Heart left ventricle (tissue), 16 donors: ENCODE measurements around the gene SNHG17. TPM values are rescaled to one million over a fixed set of nuclear protein-coding genes. Genes with fewer than 3 reads are reported as not detected.

ENCODE experiments used
- ATAC-seq, 4 donors: fragments of 200-7000 bp; cut with Tn5 transposase; one replicate each; pipeline ENCODE4 v1.9.1; 2020 to 2022; ENCODE audit warnings: moderate library complexity in 4 of 4, mild to moderate bottlenecking in 3 of 4, moderate number of reproducible peaks in 1 of 4
- DNase-seq, 5 donors: peaks; one replicate each; pipeline ENCODE4 v3.0.0-alpha.2; 2020
- H3K27ac ChIP-seq, 12 donors: fragments of 200-600 bp; sonication (generic) in 4 of 12; one replicate each; pipeline versions ENCODE4 v1.5.0 to v1.8.0; 2016 to 2022; ENCODE audit warnings: mild to moderate bottlenecking in 2 of 12
- H3K27me3 ChIP-seq, 9 donors: fragments of 200-600 bp; sonication (generic) in 2 of 9; one replicate each; pipeline versions ENCODE4 v1.5.1 to v1.8.0; 2016 to 2022; ENCODE audit warnings: mild to moderate bottlenecking in 3 of 9
- H3K36me3 ChIP-seq, 9 donors: fragments of 200-600 bp; sonication (generic) in 2 of 9; one replicate each; pipeline versions ENCODE4 v1.5.0 to v1.8.0; 2018 to 2022; ENCODE audit warnings: mild to moderate bottlenecking in 2 of 9
- H3K4me1 ChIP-seq, 12 donors: fragments of 200-600 bp; sonication (generic) in 4 of 12; one replicate each; pipeline versions ENCODE4 v1.5.0 to v1.8.0; 2016 to 2022; ENCODE audit warnings: mild to moderate bottlenecking in 3 of 12
- H3K4me3 ChIP-seq, 12 donors: fragments of 200-600 bp; sonication (generic) in 4 of 12; one replicate each; pipeline versions ENCODE4 v1.5.0 to v1.8.0; 2017 to 2022; ENCODE audit warnings: mild to moderate bottlenecking in 9 of 12, moderate library complexity in 4 of 12
- H3K9me3 ChIP-seq, 12 donors: fragments of 200-600 bp; sonication (generic) in 4 of 12; one replicate each; pipeline versions ENCODE4 v1.5.0 to v1.8.0; 2016 to 2022; ENCODE audit warnings: mild to moderate bottlenecking in 1 of 12
- CTCF ChIP-seq, 12 donors: fragments of 200-600 bp; sonication (generic) in 4 of 12; IDR thresholded peaks; one replicate each; pipeline versions ENCODE4 v1.5.0 to v1.8.0; 2018 to 2022; ENCODE audit warnings: antibody characterized with exemption in 12 of 12, mild to moderate bottlenecking in 5 of 12
- POLR2A ChIP-seq, 2 donors: fragments of 450-650 bp; IDR thresholded peaks; one replicate each; pipeline ENCODE4 v1.6.1; 2017; ENCODE audit warnings: antibody characterized with exemption in 2 of 2, mild to moderate bottlenecking in 2 of 2, moderate library complexity in 2 of 2
- WGBS, 4 donors: extraction: QIAGEN DNeasy Blood & Tissue Kit in 2 of 4; methylation state at CpG; one replicate each; pipeline versions ENCODE4 v1.1.5 to v1.1.7; 2013 to 2018; 5-methylcytosine and 5-hydroxymethylcytosine counted together
- intact Hi-C, 10 donors: fragments of 100-400 bp; cut with DNase I; formaldehyde crosslinking; loops; one replicate each; pipeline versions ENCODE4 v1.11.1 to v1.14.2; 2022
- long read RNA-seq, 3 donors: library from polyadenylated mRNA; unstranded; transcript quantifications; one replicate each; pipeline ENCODE4 v2.0.0, GENCODE V29; 2020 to 2021
- polyA plus RNA-seq, 2 donors: library from polyadenylated mRNA; stranded (reverse); fragments of 200-250 nt; gene quantifications; one replicate each; pipeline ENCODE4 v1.2.3, GENCODE V29; 2013
- total RNA-seq, 9 donors: library from RNA; depleted of rRNA in 2 of 9; stranded (reverse); fragments of >200 nt in 2 of 9; fragmentation: NEBNext Ultra II Directional in 3 of 9; extraction: Animal tissue kit (Norgen Biotek cat#: 25700) in 3 of 9; gene quantifications; one replicate each; pipeline versions ENCODE4 v1.1.0 to v1.2.4, GENCODE V29; 2016 to 2023
- donor health status: ischemic (EF 13 %, LVEDD 7.1; RV severe dilation, severe dysfunction).
- donor health status: healthy with polysubstance abuse.
- donor health status: DM: no; HTN: yes; CAD: no.
- donor health status: DM: no; HTN: no; CAD: no.
- donor health status: ischemic (EF 25% LVEDD 6.9; RV normal size, moderate dysfunction).
- donor health status: ischemic (EF 25% LVEDD 5.7; RV mildly dilated, moderate dysfunction).
- donor health status: healthy.
- donor health status: DM: yes; HTN: yes; CAD: no.
- donor health status: ischemic (EF 35%, LVEDD 5.7; RV mildly dilated, moderate dysfunction).
- donor health status: nonischemic (EF 11% LVEDD 7.7; RV severe dilation, severe dysfunction).
- donor health status: DM: yes; HTN: yes; CAD: no.
- donor health status: PGD.
- donor health status: ischemic (EF 29% LVEDD 5.4; RV normal size, mild dysfunction).
- donor health status: nonischemic (EF 23%, LVEDD 6.1; RV moderate dilation, normal function).

The SNHG17 gene
- 10 to 100 TPM in 2 of 9 donors, 1 to 10 TPM in 7; 2.9 to 20.2 (median 5.4) TPM for total RNA-seq
- polyA plus RNA-seq: 10 to 100 TPM in 1 of 2 donors, 1 to 10 TPM in 1; 8.2 to 11.1 TPM
- long read RNA-seq, donor 1, partial matches to known transcripts: 1 of 3 reads
- long read RNA-seq, donor 1, other reads (novel, unspliced or antisense): 2 of 3 reads
- long read RNA-seq, donor 2, partial matches to known transcripts: 2 of 12 reads
- long read RNA-seq, donor 2, other reads (novel, unspliced or antisense): 10 of 12 reads
- long read RNA-seq, donor 3, partial matches to known transcripts: 0 of 2 reads
- long read RNA-seq, donor 3, other reads (novel, unspliced or antisense): 2 of 2 reads

DNA sequence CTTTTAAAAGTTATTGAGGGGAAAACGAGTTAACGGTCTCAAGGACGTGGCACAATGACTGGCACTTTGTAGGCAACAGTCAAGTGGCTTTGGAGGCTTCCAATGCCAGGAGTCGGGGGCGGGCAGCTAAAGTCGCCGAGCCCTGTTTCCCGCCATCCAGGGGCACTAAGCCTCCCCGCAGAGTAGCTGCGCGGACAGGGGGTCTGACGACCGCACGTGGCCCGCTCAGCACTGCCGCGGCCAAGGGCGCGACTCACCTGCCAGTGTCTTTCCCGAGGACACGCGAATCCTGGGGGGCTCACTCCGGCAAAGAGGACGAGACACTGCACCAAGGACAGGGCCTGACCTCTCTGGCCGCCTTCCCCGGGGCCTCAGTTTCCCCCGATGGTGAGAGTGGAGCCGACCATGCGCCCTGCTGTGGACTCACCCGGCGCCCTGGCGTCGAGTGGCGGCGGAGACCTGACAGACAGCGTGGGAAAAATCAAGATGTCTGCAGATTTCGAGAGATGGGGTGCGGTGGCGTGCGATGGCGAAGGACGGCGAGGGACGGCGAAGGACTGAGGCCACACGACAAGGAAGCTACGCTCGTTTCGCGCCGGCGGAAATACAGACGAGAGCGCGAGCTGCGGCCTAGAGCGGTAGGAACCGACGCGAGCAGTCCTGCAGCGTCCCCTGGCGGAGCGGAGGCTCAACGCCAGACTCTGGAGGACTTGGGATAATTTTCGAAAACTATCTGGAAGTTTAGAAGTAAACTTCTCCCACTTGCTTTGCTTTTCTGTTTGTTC lies at the start of gene SNHG17:
TSS of gene SNHG17 (minus strand) at position 559 of the 785 bp plus-strand sequence.
- intact Hi-C loops: loop anchor here in 5 of 10 donors (1.0 to 5.0 kb wide), 5 partner anchors 11 to 42 kb away; partner anchors contain the start of gene RALGAPB (in 3 of the 5)
- H3K4me1 ChIP-seq: peaks cover 0 to 25% (median 10%) of the 10 kb centered on the region in 12 donors

GRCh38 chr20:38479596-38479995 lies 44.5 kb upstream of the SNHG17 start:
- ATAC-seq (no peak), DNase-seq (no peak)
- TF ChIP-seq CTCF (IDR thresholded peaks at IDR 0.05): no peak
- no peak for TF ChIP-seq POLR2A (IDR thresholded peaks at IDR 0.05)
- H3K9me3 ChIP-seq: no peaks in the 10 kb centered on the region
- H3K4me3 ChIP-seq: no peak overlapping the region
- intact Hi-C loops: loop anchor here in 1 of 10 donors (5.0 kb wide), 1 partner anchor 42 kb away; the partner anchor contains the start of gene SNHG17
- no peak overlapping the region for H3K27ac ChIP-seq
- peaks cover 0 to 21% (median 6%) of the 10 kb centered on the region in 12 donors for H3K4me1 ChIP-seq
- WGBS, 4 donors: 87 to 95% (median 95%) methylated on average over 2 of the region's 2 CpGs
- H3K27me3 ChIP-seq: no peaks in the 10 kb centered on the region
- H3K36me3 ChIP-seq: peaks cover 0 to 18% (median 6%) of the 10 kb centered on the region in 9 donors

More for the DNA sequence above, at the start of gene SNHG17:
- Histone ChIP-seq H3K27me3 (no peaks in the 10 kb centered on the region), H3K4me3 (peak within 1 kb of the TSS; percentile 61 to 93 (median 78)), H3K36me3 (peaks cover 3 to 43% (median 39%) of the 10 kb centered on the region in 9 donors), H3K27ac (peak within 1 kb of the TSS; percentile 49 to 89 (median 80)), H3K9me3 (peaks cover 0 to 8% (median 0%) of the 10 kb centered on the region in 12 donors)
- TF ChIP-seq POLR2A (IDR thresholded peaks at IDR 0.05) (peak in 1 of 2 donors; percentile 71), CTCF (IDR thresholded peaks at IDR 0.05) (peak; percentile 99 to 100 (median 100))
- DNase-seq (peak; percentile 88 to 94 (median 91)), ATAC-seq (peak; percentile 65 to 90 (median 85))
- 3 to 9% (median 5%) methylated on average over 40 to 65 of the region's 65 CpGs for WGBS, 4 donors

DNA sequence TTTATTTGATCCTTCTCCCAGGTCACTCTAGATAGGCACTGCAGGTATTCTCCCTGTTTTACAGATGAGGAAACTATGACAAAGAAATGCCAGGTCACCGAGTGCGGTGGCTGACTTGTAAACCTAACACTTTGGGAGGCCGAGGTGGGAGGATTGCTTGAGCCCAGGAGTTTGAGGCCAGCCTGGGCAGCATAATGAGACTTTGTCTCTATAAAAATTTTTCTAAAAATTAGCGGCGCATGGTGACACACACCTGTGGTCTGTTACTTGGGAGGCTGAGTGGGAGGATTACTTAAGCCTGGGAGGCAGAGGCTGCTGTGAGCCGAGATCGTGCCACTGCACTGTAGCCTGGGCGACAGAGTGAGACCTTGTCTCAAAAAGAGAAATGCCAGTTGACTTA lies 42.6 kb upstream of the SNHG17 start:
- H3K27ac ChIP-seq: no peak overlapping the region
- H3K4me1 ChIP-seq: peaks cover 0 to 35% (median 20%) of the 10 kb centered on the region in 12 donors
- TF ChIP-seq CTCF (IDR thresholded peaks at IDR 0.05) (no peak), POLR2A (IDR thresholded peaks at IDR 0.05) (no peak)
- WGBS, 4 donors: 96 to 99% (median 98%) methylated on average over 8 of the region's 8 CpGs
- no peak for ATAC-seq
- H3K4me3 ChIP-seq: no peak overlapping the region
- H3K36me3 ChIP-seq: peaks cover 0 to 12% (median 6%) of the 10 kb centered on the region in 9 donors
- no peaks in the 10 kb centered on the region for H3K9me3 ChIP-seq
- no peaks in the 10 kb centered on the region for H3K27me3 ChIP-seq
- no peak for DNase-seq
- intact Hi-C loops: loop anchor here in 1 of 10 donors (5.0 kb wide), 1 partner anchor 40 kb away; the partner anchor contains the start of gene SNHG17
